ENCODE measurements around the gene UBE2Q2.

UBE2Q2 gene

GRCh38 chr15:75808563-75808962 is 34.7 kb upstream of the UBE2Q2 start:
- no peak for TF ChIP-seq CTCF (IDR thresholded peaks at IDR 0.05; ENCODE audit: low read depth, low read length, missing control alignments)
- no peak overlapping the region for H3K4me3 ChIP-seq (ENCODE audit: low read depth, low read length)
- H3K27ac ChIP-seq = no peak overlapping the region
- H3K36me3 ChIP-seq (replicated peaks) = no peaks in the 10 kb centered on the region
- H3K27me3 ChIP-seq (replicated peaks) = no peaks in the 10 kb centered on the region
- DNase-seq = no peak
- in situ Hi-C loops (cut with HindIII; ENCODE audit: low pct_ligation_motif_present, low sequenced_read_pairs) = no loop called here

GRCh38 chr15:75809986-75810750 is 33.1 kb upstream of the UBE2Q2 start:
- in situ Hi-C loops (cut with HindIII; ENCODE audit: low pct_ligation_motif_present, low sequenced_read_pairs) = no loop called here
- Histone ChIP-seq H3K36me3 (replicated peaks) (no peaks in the 10 kb centered on the region), H3K4me3 (ENCODE audit: low read depth, low read length) (no peak overlapping the region), H3K27ac (no peak overlapping the region), H3K27me3 (replicated peaks) (no peaks in the 10 kb centered on the region)
- peak; percentile 66 for TF ChIP-seq CTCF (IDR thresholded peaks at IDR 0.05; ENCODE audit: low read depth, low read length, missing control alignments)
- no peak for DNase-seq

- DNase-seq = no peak
- Histone ChIP-seq H3K27me3 (replicated peaks) (no peaks in the 10 kb centered on the region), H3K4me3 (ENCODE audit: low read depth, low read length) (no peak overlapping the region), H3K27ac (no peak overlapping the region), H3K36me3 (replicated peaks) (no peaks in the 10 kb centered on the region)
- in situ Hi-C loops (cut with HindIII; ENCODE audit: low pct_ligation_motif_present, low sequenced_read_pairs) = no loop called here
- TF ChIP-seq CTCF (IDR thresholded peaks at IDR 0.05; ENCODE audit: low read depth, low read length, missing control alignments) = no peak
Measured at GRCh38 chr15:75810874-75811498, 32.3 kb upstream of the UBE2Q2 start.

- in situ Hi-C loops (cut with HindIII; ENCODE audit: low pct_ligation_motif_present, low sequenced_read_pairs) = no loop called here
- Histone ChIP-seq H3K27ac (no peak overlapping the region), H3K27me3 (replicated peaks) (no peaks in the 10 kb centered on the region), H3K4me3 (ENCODE audit: low read depth, low read length) (no peak overlapping the region), H3K36me3 (replicated peaks) (no peaks in the 10 kb centered on the region)
- no peak for TF ChIP-seq CTCF (IDR thresholded peaks at IDR 0.05; ENCODE audit: low read depth, low read length, missing control alignments)
- no peak for DNase-seq
Measured at GRCh38 chr15:75811626-75812025, 31.6 kb upstream of the UBE2Q2 start.

- no peak for DNase-seq
- no peak overlapping the region for H3K27ac ChIP-seq
- TF ChIP-seq CTCF (IDR thresholded peaks at IDR 0.05; ENCODE audit: low read depth, low read length, missing control alignments) = no peak
- no peaks in the 10 kb centered on the region for H3K27me3 ChIP-seq (replicated peaks)
- H3K4me3 ChIP-seq (ENCODE audit: low read depth, low read length) = no peak overlapping the region
- no peaks in the 10 kb centered on the region for H3K36me3 ChIP-seq (replicated peaks)
- in situ Hi-C loops (cut with HindIII; ENCODE audit: low pct_ligation_motif_present, low sequenced_read_pairs) = no loop called here
Measured at GRCh38 chr15:75814794-75815193, 28.5 kb upstream of the UBE2Q2 start.

All from brain microvascular endothelial cell (primary cell).